Hippocampal formation (tissue), 2 donors: Measurements from ENCODE around the gene GNPDA1.
A peak's percentile ranks its signal among the peaks of the same experiment; 100 is the strongest.

Experiments used
- DNase-seq, 2 donors: peaks; one replicate each; lab custom pipeline; 2025; lab: John Stamatoyannopoulos, UW

Gene GNPDA1

GRCh38 chr5:142023836-142024235, 11.0 kb upstream of the GNPDA1 start:
- no peak for DNase-seq

GRCh38 chr5:142020122-142020659, 7.4 kb upstream of the GNPDA1 start:
- DNase-seq = no peak

GRCh38 chr5:142017832-142018427, 5.1 kb upstream of the GNPDA1 start:
- DNase-seq = no peak

- no peak for DNase-seq
These were observed 3.7 kb upstream of the GNPDA1 start for GRCh38 chr5:142016556-142016955.

GRCh38 chr5:142015781-142016533, 3.1 kb upstream of the GNPDA1 start:
- DNase-seq = no peak

- peak in 1 of 2 donors; percentile 61 for DNase-seq
These were observed 2.2 kb upstream of the GNPDA1 start for GRCh38 chr5:142014911-142015584.

- DNase-seq = peak in 1 of 2 donors; percentile 34
These were observed 1.1 kb upstream of the GNPDA1 start for GRCh38 chr5:142013734-142014521.

GRCh38 chr5:142012186-142012785, 541 bp downstream of the GNPDA1 start:
- peak; percentile 23 to 42 for DNase-seq

GRCh38 chr5:142011572-142012185, 1.1 kb downstream of the GNPDA1 start:
- DNase-seq = no peak

- DNase-seq = no peak
These were observed 2.9 kb downstream of the GNPDA1 start for GRCh38 chr5:142009886-142010285.

GRCh38 chr5:142008813-142009212, 4.0 kb downstream of the GNPDA1 start:
- DNase-seq = no peak

- DNase-seq = no peak
These were observed 5.6 kb downstream of the GNPDA1 start for GRCh38 chr5:142007237-142007544.

GRCh38 chr5:142006363-142007236, 6.2 kb downstream of the GNPDA1 start:
- no peak for DNase-seq

GRCh38 chr5:142003266-142003800, 9.5 kb downstream of the GNPDA1 start:
- DNase-seq = no peak

GRCh38 chr5:142000704-142001484, 11.9 kb downstream of the GNPDA1 start:
- DNase-seq = no peak

- DNase-seq = no peak
These were observed 12.7 kb downstream of the GNPDA1 start for GRCh38 chr5:142000173-142000572.

GRCh38 chr5:141997358-141997960, 15.4 kb downstream of the GNPDA1 start:
- DNase-seq = no peak

GRCh38 chr5:141995656-141996055, 17.2 kb downstream of the GNPDA1 start:
- no peak for DNase-seq
